ENCODE results near the gene GPATCH1.
"Not testable (repeated sequence)": the region's sequence is repeated elsewhere in the genome, so short reads cannot be mapped to it uniquely, and the experiment has no call there.

The GPATCH1 gene

GRCh38 chr19:33117501-33117900 is 36.5 kb downstream of the GPATCH1 start:
- DNase-seq = no peak

- DNase-seq = no peak
Observed at GRCh38 chr19:33118643-33119042, 37.7 kb downstream of the GPATCH1 start.

GRCh38 chr19:33124207-33125098 is 43.5 kb downstream of the GPATCH1 start:
- no peak for DNase-seq

- DNase-seq = peak; percentile 62
Observed at GRCh38 chr19:33125929-33126388, 45.0 kb downstream of the GPATCH1 start.

GRCh38 chr19:33126712-33127111 is 45.7 kb downstream of the GPATCH1 start:
- DNase-seq = not testable (repeated sequence)

GRCh38 chr19:33129901-33130300 is 48.9 kb downstream of the GPATCH1 start:
- DNase-seq = no peak

GRCh38 chr19:33130433-33130832 is 49.5 kb downstream of the GPATCH1 start:
- DNase-seq = no peak

- DNase-seq = no peak
Observed at GRCh38 chr19:33132021-33132420, 51.0 kb downstream of the GPATCH1 start, which contains the start of gene WDR88. Gene WDR88 (plus strand): TSS chr19:33132114. CDS start chr19:33132170, 56 bp downstream.

GRCh38 chr19:33132425-33132824 is 51.4 kb downstream of the GPATCH1 start:
- DNase-seq = no peak

GRCh38 chr19:33133438-33134031 is 52.6 kb downstream of the GPATCH1 start:
- no peak for DNase-seq

- DNase-seq = peak; percentile 61
Observed at GRCh38 chr19:33134571-33135041, 53.6 kb downstream of the GPATCH1 start.

GRCh38 chr19:33139165-33139564 is 58.2 kb downstream of the GPATCH1 start:
- DNase-seq = no peak

GRCh38 chr19:33143897-33144405 is 63.0 kb downstream of the GPATCH1 start:
- DNase-seq = peak; percentile 67

GRCh38 chr19:33146209-33146608 is 65.2 kb downstream of the GPATCH1 start:
- no peak for DNase-seq

GRCh38 chr19:33147538-33147937 is 66.6 kb downstream of the GPATCH1 start:
- no peak for DNase-seq

- DNase-seq = no peak
Observed at GRCh38 chr19:33150852-33151518, 70.0 kb downstream of the GPATCH1 start.

- no peak for DNase-seq
Observed at GRCh38 chr19:33152176-33152575, 71.2 kb downstream of the GPATCH1 start.

- not testable (repeated sequence) for DNase-seq
Observed at GRCh38 chr19:33152625-33153024, 71.6 kb downstream of the GPATCH1 start.

- DNase-seq = not testable (repeated sequence)
Observed at GRCh38 chr19:33154313-33154712, 73.3 kb downstream of the GPATCH1 start.

GRCh38 chr19:33156334-33156733 is 75.4 kb downstream of the GPATCH1 start:
- no peak for DNase-seq

- no peak for DNase-seq
Observed at GRCh38 chr19:33157906-33158305, 76.9 kb downstream of the GPATCH1 start.

GRCh38 chr19:33158365-33158764 is 77.4 kb downstream of the GPATCH1 start:
- no peak for DNase-seq

- DNase-seq = no peak
Observed at GRCh38 chr19:33159149-33159548, 78.2 kb downstream of the GPATCH1 start.
